Midbrain (tissue), 1 donor: Measurements from ENCODE around the gene COQ8A.
"Not testable (repeated sequence)": the region's sequence is repeated elsewhere in the genome, so short reads cannot be mapped to it uniquely, and the experiment has no call there.

Experiments used
- DNase-seq: peaks from one replicate; lab custom pipeline; 2025; lab: John Stamatoyannopoulos, UW

The COQ8A gene

GRCh38 chr1:226921504-226921903 lies 18.6 kb upstream of the COQ8A start:
- DNase-seq, result no peak

GRCh38 chr1:226929260-226930111 lies 10.6 kb upstream of the COQ8A start:
- DNase-seq, result not testable (repeated sequence)

DNA sequence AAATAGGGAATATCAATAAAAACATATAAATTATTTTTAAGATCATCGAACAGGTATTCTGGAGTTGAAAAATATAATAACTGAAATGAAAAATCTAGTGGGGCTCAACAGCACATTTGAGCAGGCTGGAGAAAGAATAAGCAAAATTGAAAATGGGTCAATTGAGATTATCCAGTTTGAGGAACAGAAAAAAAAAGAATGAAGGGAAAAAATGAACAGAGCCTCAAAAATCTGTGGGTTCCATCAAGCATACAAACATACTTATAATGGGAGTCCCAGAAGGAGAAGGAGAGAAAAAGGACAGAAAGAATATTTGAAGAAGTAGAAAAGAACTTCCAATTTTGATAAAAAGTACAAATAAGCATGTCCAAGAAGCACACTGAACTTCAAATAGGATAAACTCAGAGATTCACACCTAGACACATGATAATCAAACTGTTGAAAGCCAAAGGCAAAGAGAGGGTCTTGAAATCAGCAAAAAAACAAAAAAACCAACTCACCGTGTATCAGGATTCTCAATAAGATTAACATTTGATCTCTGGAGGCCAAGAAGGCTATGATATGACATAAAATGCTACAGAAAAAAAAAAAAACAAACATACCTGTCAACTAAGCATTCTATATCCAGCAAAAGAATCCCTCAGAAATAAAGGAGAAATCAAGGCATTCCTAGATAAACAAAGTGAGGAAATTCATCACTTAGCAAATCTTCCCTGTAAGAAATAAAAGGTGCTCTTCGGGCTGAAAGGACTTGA lies 5.4 kb upstream of the COQ8A start:
- DNase-seq, result no peak

- DNase-seq, result no peak
These were observed 2.0 kb upstream of the COQ8A start for GRCh38 chr1:226937940-226938725.

- no peak for DNase-seq
These were observed 1.1 kb upstream of the COQ8A start for GRCh38 chr1:226938903-226939437.

GRCh38 chr1:226939438-226940028 lies 561 bp upstream of the COQ8A start:
- DNase-seq, result peak; percentile 82

DNA sequence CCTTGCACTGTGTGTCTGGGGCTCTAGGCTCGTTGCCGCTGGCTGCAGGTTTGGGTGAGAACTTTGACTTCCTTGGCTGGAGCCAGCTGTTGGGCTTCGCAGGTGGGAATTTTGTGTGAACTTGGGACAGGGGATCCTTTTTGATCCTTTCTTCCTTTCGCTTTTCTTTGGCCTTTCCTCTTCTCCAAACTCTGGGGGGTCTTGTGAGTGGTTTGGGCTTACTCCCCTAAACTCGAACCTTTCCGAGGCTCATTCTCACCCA lies 643 bp downstream of the COQ8A start:
- DNase-seq, result no peak

GRCh38 chr1:226942392-226942791 lies 2.3 kb downstream of the COQ8A start:
- DNase-seq, result no peak

DNA sequence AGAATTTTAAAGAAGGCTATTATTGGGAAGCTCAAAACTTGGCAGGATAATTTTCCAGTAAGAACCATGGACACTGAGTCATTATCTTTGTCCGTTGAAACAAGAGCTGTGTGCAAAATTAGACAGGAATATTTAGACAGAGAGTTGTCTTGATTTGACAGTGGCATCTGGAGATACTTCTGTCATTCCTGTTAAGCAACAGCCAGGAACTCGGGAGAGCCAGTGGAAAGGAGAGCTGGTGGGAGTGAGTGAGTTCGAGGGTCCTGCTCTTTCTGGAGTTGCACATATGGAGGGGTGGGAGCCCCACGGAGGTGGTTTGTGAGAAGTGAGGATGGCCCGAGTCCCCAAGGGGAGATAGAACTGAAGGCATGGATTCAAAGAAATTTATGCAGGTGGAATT lies 3.1 kb downstream of the COQ8A start:
- no peak for DNase-seq

DNA sequence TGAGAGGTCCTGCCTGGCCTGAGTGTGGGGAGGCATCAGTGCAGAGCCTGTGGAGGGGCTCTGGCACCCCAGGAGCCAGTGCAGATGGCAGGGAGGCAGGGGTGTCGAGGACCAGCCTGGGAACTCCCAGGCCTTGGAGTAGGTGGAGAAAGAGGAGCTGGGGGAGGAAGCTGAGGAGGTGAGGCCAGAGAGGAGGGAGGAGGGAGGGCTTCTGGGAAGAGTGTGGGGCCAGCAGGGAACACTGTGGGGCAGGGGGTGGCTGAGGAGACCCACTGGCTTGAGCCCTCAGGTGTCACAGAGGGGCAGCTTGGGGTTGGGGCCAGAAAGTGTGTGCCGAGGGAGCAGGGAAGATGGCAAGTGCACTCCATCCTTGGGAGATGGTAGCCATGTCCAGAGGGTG lies 3.8 kb downstream of the COQ8A start:
- DNase-seq, result no peak

DNA sequence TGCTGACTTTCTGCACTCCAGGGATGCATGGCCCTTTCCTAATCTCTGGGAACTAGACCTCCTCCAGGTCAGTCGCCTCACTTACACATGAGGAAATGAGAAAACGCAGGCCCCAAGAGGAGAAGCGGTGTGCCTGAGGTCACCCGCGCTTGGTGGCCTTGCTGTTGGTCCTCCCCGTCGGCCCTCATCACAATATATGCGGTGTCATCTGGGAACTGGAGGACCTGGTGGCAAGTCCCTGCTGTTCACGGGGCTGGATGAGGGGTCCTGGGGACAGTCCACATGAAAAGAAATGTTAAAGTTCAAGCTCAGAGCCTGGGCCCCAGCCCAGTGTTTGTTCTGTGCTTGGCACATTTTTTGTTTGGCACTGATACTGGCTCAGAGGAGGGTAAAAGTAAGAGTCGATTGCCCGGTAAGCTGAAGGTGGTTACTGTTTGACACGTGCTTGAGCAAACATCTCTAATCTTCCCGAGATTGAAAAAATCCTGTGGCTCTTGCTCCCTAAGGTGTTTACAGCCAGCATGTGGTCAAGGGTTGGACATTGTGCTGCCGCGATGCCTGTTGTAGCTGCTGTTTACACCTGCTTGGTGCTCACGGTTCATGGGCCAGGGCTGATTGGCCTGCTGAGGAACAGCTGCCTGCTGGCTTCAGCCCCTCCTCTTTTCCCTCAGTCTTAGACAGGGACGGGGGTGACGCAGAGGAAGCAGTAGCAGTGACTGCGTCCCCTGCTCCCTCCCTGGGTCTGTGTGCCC lies 5.2 kb downstream of the COQ8A start:
- no peak for DNase-seq

GRCh38 chr1:226945858-226946245 lies 5.8 kb downstream of the COQ8A start:
- no peak for DNase-seq

- DNase-seq, result no peak
These were observed 6.2 kb downstream of the COQ8A start for GRCh38 chr1:226946285-226946684.

GRCh38 chr1:226946841-226947240 lies 6.7 kb downstream of the COQ8A start:
- no peak for DNase-seq

- no peak for DNase-seq
These were observed 8.0 kb downstream of the COQ8A start for GRCh38 chr1:226948051-226948450.

GRCh38 chr1:226948480-226948879 lies 8.4 kb downstream of the COQ8A start:
- no peak for DNase-seq

GRCh38 chr1:226948996-226949395 lies 8.9 kb downstream of the COQ8A start:
- DNase-seq, result no peak

GRCh38 chr1:226949401-226949800 lies 9.3 kb downstream of the COQ8A start:
- DNase-seq, result no peak

DNA sequence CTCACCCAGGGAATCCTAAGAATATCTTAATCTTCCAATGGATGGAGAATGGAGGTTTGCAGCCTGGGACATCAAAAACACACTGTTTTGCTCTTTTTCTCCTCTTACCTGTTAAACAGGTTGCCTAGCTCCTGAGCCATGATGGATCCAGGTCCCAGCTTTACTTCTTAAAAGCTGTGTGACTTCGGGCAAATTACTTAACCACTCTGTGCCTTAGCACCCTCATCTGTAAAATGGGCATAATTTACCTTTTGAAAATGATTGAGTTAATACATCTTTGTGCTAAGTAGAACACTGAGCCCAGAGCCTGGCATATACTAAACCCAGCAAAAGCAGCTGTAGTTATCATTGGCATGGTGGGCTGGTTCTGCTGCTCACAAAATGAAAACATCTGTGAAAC lies 10.2 kb downstream of the COQ8A start:
- DNase-seq, result no peak

DNA sequence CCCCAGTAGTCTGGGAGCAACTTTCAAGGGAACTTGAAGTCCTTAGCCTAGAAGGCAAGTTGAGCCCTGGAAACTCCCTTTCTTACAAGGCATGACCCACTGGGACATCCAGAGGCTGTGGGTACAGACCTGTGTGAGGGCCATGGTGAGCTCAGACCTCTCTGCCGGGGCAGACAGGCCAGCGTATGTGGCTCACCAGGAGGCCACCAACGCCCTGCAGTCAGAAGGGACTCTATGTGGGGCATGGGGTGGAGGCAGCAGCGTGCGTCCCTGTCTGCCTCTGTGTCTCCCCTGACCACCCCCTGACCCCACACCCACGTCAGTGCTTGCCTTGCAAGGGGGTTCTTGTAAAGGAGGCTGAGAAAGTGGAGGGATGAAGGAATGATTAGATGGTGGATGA lies 10.8 kb downstream of the COQ8A start:
- DNase-seq, result no peak
